Coronary artery (tissue), 2 donors: ENCODE results near the gene CDH13.

Source experiments
- DNase-seq: peaks from one replicate; pipeline ENCODE4 v3.0.0-alpha.2; 2017; ENCODE audit warnings: low spot score
- H3K27ac ChIP-seq, 2 donors: fragments of 200-600 bp; sonication (generic); one replicate each; pipeline ENCODE4 v1.5.1; 2016 to 2019
- H3K4me3 ChIP-seq: fragments of 200-600 bp; sonication (generic); 2 replicates; pipeline ENCODE4 v1.5.1; 2016; ENCODE audit warnings: mild to moderate bottlenecking, moderate library complexity
- CTCF ChIP-seq: fragments of 200-600 bp; sonication (generic); IDR thresholded peaks from one replicate; pipeline ENCODE4 v1.5.1; 2019; ENCODE audit warnings: antibody characterized with exemption

The CDH13 gene

GRCh38 chr16:82943371-82943770 lies 316.6 kb downstream of the CDH13 start:
- Histone ChIP-seq H3K27ac (no peak overlapping the region), H3K4me3 (no peak overlapping the region)
- DNase-seq: no peak
- TF ChIP-seq CTCF: no peak

GRCh38 chr16:82945420-82946101 lies 318.8 kb downstream of the CDH13 start:
- Histone ChIP-seq H3K27ac (no peak overlapping the region), H3K4me3 (no peak overlapping the region)
- TF ChIP-seq CTCF: no peak
- no peak for DNase-seq

DNA sequence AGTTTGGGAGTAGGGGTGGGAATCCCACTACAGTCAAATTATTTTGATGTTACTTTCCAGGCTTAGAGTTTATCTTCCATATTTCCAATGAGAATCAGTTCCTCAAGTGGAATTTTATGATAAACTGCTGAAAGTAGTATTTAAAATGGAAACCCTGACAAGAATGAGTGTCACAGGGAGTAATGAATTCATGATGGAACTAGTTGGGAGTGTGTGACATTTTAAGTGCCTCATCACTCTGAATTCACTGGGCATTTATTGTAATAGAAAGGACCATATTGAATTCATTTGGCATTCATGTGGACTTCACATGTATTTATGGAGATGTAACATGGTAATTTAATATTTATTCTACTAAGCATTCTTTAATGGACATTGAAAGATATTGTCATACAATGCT lies 320.9 kb downstream of the CDH13 start:
- H3K4me3 ChIP-seq: no peak overlapping the region
- no peak for TF ChIP-seq CTCF
- no peak overlapping the region for H3K27ac ChIP-seq
- DNase-seq: no peak

DNA sequence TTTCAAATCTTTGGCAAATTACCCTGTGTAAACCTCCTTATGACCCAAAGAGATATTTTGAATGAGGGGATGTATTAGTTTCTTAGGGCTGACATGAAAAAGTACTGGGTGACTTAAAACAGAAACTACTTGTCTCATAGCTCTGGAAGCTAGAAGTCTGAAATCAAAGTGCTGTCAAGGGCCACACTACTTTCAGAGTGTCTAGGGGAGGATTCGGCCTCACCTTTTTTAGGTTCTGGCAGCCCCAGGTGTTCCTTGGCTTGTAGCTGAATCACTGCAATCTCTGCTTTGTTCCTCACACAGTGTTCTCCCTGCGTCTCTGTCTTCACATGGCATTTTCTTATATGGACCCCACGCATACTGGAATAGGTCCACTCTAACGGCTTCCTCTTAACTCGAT lies 322.2 kb downstream of the CDH13 start:
- no peak overlapping the region for H3K27ac ChIP-seq
- TF ChIP-seq CTCF: no peak
- H3K4me3 ChIP-seq: no peak overlapping the region
- DNase-seq: no peak

DNA sequence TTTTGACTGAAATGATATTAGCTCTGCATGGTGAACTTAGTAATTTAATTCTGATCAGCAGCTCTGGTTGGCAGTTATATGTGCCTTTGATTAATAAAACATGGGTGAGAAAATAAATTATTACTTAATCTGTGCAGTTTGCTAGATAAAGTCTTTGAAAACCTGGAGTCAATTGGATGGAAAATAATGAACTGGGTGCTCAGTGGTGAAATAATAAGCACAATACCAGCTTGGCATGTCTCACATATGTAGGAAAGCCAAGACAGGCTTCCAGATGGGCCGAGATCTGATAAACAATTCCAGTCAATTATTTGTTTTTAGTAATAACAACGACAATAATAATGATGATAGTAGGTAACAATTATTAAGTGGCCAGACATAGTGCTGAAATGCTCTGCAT lies 326.7 kb downstream of the CDH13 start:
- Histone ChIP-seq H3K4me3 (no peak overlapping the region), H3K27ac (no peak overlapping the region)
- no peak for DNase-seq
- TF ChIP-seq CTCF: no peak

- no peak for DNase-seq
- Histone ChIP-seq H3K4me3 (no peak overlapping the region), H3K27ac (no peak overlapping the region)
- TF ChIP-seq CTCF: no peak
Observed at GRCh38 chr16:82954224-82954929, 327.6 kb downstream of the CDH13 start.

DNA sequence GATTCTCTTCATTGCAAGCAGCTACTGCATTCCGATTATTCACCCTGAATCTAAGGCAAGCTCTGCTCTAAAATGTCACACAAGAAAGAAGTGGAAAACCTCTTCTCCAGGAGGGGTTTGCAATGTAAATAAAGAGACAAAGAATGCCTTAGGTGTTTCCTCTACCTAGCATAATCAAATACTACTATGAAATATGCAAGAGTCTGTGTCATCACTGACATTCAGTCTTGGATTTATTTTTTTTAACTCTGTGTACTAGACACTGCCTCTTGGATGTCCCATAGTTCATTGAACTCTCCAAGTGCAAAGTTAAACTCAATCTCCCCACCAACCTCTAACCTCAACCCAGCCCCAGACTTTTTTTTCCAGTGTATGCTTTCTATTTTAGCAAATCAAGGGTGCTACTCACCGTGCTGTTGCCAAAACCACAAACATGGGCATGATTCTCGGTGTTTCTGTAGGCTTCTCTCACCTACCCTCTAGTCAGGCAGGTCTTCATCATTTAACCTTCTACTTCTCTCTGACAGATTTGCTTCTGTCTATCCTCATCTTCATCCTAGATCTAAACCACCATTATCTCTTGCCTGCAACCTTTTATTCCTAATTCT lies 329.1 kb downstream of the CDH13 start:
- H3K4me3 ChIP-seq: no peak overlapping the region
- no peak for TF ChIP-seq CTCF
- DNase-seq: no peak

More for the DNA sequence above, 329.1 kb downstream of the CDH13 start:
- H3K27ac ChIP-seq: no peak overlapping the region
